Neuronal stem cell (in vitro differentiated cells): ENCODE results near the gene DMD.

Source experiments
- DNase-seq: peaks from one replicate; pipeline ENCODE4 v3.0.0-alpha.2; 2013; ENCODE audit warnings: low spot score
- H2AFZ ChIP-seq: one replicate; pipeline ENCODE4 v1.6.1; 2013; ENCODE audit warnings: mild to moderate bottlenecking, low read length, inconsistent platforms
- H2AK5ac ChIP-seq: 2 replicates; pipeline ENCODE4 v1.6.1; 2013; ENCODE audit warnings: low read depth, mild to moderate bottlenecking, inconsistent platforms, low read length, moderate library complexity, mixed read lengths
- H2BK120ac ChIP-seq: 2 replicates; pipeline ENCODE4 v1.6.1; 2013; ENCODE audit warnings: low read depth, mild to moderate bottlenecking, inconsistent platforms, low read length, moderate library complexity, mixed read lengths
- H2BK12ac ChIP-seq: one replicate; pipeline ENCODE4 v1.6.1; 2013; ENCODE audit warnings: low read length, inconsistent platforms
- H2BK15ac ChIP-seq: 2 replicates; pipeline ENCODE4 v1.6.1; 2013; ENCODE audit warnings: mild to moderate bottlenecking, low read length, inconsistent platforms, mixed read lengths
- H2BK5ac ChIP-seq: one replicate; pipeline ENCODE4 v1.6.1; 2013; ENCODE audit warnings: inconsistent platforms, mild to moderate bottlenecking, low read length, moderate library complexity
- H3K14ac ChIP-seq: one replicate; pipeline ENCODE4 v1.6.1; 2013; ENCODE audit warnings: low read length, inconsistent platforms
- H3K18ac ChIP-seq: 2 replicates; pipeline ENCODE4 v1.6.1; 2013; ENCODE audit warnings: low read length, inconsistent platforms
- H3K23ac ChIP-seq: 2 replicates; pipeline ENCODE4 v1.6.1; 2013; ENCODE audit warnings: low read depth, mild to moderate bottlenecking, mixed read lengths, low read length, inconsistent platforms; ENCODE audit not compliant: poor library complexity
- H3K27ac ChIP-seq: replicated peaks from 3 replicates; pipeline ENCODE4 v1.5.1; 2013; ENCODE audit warnings: low read length, inconsistent platforms
- H3K27me3 ChIP-seq, 3 experiments: 2 replicates each; pipeline ENCODE4 v1.6.1; 2013; ENCODE audit warnings: low read length in 3 of 3, mild to moderate bottlenecking in 2 of 3, inconsistent platforms in 1 of 3, low read depth in 1 of 3, mixed read lengths in 1 of 3, moderate library complexity in 1 of 3; ENCODE audit not compliant: control insufficient read depth in 3 of 3, insufficient read depth in 3 of 3
- H3K36me3 ChIP-seq, 2 donors: replicated peaks in 1 of 2; 2 replicates each; pipeline ENCODE4 v1.6.1; 2013; ENCODE audit warnings: low read length in 2 of 2; ENCODE audit not compliant: control insufficient read depth in 2 of 2, insufficient read depth in 2 of 2
- H3K4ac ChIP-seq: 2 replicates; pipeline ENCODE4 v1.6.1; 2013; ENCODE audit warnings: inconsistent platforms, mild to moderate bottlenecking, low read length, moderate library complexity
- H3K4me1 ChIP-seq, 2 donors: 1 replicate in 1 of 2; 2 replicates in 1 of 2; pipeline ENCODE4 v1.6.1; 2013; ENCODE audit warnings: low read length in 2 of 2, low read depth in 1 of 2; ENCODE audit not compliant: control insufficient read depth in 2 of 2, insufficient read depth in 1 of 2
- H3K4me2 ChIP-seq: one replicate; pipeline ENCODE4 v1.6.1; 2013; ENCODE audit warnings: mild to moderate bottlenecking, low read length, inconsistent platforms; ENCODE audit not compliant: insufficient read depth, poor library complexity, severe bottlenecking
- H3K4me3 ChIP-seq, 2 donors: 2 replicates each; pipeline ENCODE4 v1.5.1; 2013; ENCODE audit warnings: low read length in 2 of 2, mild to moderate bottlenecking in 2 of 2, inconsistent platforms in 1 of 2, moderate library complexity in 1 of 2
- H3K79me1 ChIP-seq: one replicate; pipeline ENCODE4 v1.6.1; 2013; ENCODE audit warnings: low read depth, mild to moderate bottlenecking, inconsistent platforms, low read length, moderate library complexity
- H3K9ac ChIP-seq: one replicate; pipeline ENCODE4 v1.6.1; 2013; ENCODE audit warnings: mild to moderate bottlenecking, low read depth, low read length, inconsistent platforms; ENCODE audit not compliant: poor library complexity
- H3K9me3 ChIP-seq, 2 donors: replicated peaks in 1 of 2; 2 replicates each; pipeline versions ENCODE3 to v1.6.1; 2013; ENCODE audit warnings: low read length in 2 of 2, mild to moderate bottlenecking in 2 of 2, inconsistent platforms in 1 of 2, low read depth in 1 of 2, mixed read lengths in 1 of 2, moderate library complexity in 1 of 2; ENCODE audit not compliant: control insufficient read depth in 2 of 2, insufficient read depth in 1 of 2
- H4K8ac ChIP-seq: one replicate; pipeline ENCODE4 v1.6.1; 2013; ENCODE audit warnings: low read depth, mild to moderate bottlenecking, inconsistent platforms, low read length, moderate library complexity
- H4K91ac ChIP-seq: one replicate; pipeline ENCODE4 v1.6.1; 2013; ENCODE audit warnings: low read length, low read depth, mild to moderate bottlenecking, inconsistent platforms; ENCODE audit not compliant: poor library complexity
- WGBS, 2 donors: extraction: QIAGEN DNeasy Blood & Tissue Kit; methylation state at CpG; one replicate each; pipeline ENCODE4 v1.1.7; 2013; ENCODE audit warnings: missing lambda C conversion rate in 2 of 2, mixed read lengths in 1 of 2; ENCODE audit not compliant: insufficient read length in 2 of 2, insufficient replicate concordance in 1 of 2; ENCODE audit errors: extremely low coverage in 2 of 2; 5-methylcytosine and 5-hydroxymethylcytosine counted together

Gene DMD

DNA sequence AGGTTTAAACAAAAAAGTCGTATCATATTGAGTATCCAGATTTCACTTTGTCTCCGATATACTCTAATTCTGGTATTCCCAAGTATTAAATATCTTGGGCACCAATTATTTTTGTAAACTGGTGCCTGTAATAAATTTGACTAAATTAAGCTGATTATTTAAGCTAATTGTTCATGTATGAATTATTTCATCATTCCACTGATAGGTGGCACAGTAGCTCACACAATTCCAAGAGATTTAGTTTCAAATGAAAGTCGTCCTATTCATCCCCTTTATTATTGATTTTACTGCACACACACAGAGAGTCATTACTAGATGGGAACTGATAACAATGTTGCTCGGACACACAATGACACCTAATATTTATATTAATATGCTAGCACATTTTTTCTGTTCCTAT lies 432.4 kb downstream of the DMD start:
- Histone ChIP-seq H2BK5ac (no peak overlapping the region), H2BK12ac (no peak overlapping the region), H3K4ac (no peak overlapping the region), H2BK15ac (no peak overlapping the region), H3K4me1 (no peaks in the 10 kb centered on the region), H3K9ac (no peak overlapping the region), H3K4me3 (no peak overlapping the region), H2AK5ac (no peak overlapping the region), H3K4me2 (no peak overlapping the region), H3K23ac (no peak overlapping the region), H3K79me1 (no peaks in the 10 kb centered on the region), H4K91ac (no peak overlapping the region), H2AFZ (no peak overlapping the region), H3K36me3 (no peaks in the 10 kb centered on the region), H3K18ac (no peak overlapping the region), H3K9me3 (no peaks in the 10 kb centered on the region), H2BK120ac (no peak overlapping the region), H3K14ac (no peak overlapping the region), H4K8ac (no peak overlapping the region), H3K27me3 (no peaks in the 10 kb centered on the region), H3K27ac (no peak overlapping the region)
- no CpG with 5 or more reads among the region's 4 CpGs for WGBS, 2 donors
- no peak for DNase-seq

DNA sequence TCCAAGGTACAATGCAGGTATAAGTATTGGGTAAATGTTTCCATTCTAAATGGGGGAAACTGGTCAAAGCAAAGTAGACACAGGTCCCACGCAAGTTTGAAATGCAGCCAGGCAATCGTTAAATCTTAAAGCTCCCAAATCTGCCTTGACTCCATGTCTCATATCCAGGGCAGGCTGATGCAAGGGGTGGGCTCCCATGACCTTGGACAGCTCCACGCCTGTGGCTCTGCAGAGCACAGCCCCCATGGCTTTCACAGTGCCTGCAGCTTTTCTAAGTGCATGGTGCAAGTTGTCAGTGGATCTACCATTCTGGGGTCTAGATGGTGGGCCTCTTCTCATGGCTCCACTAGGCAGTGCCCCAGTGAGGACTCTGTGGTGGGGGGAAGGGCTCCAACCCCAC lies 436.4 kb downstream of the DMD start:
- Histone ChIP-seq H3K18ac (no peak overlapping the region), H3K9ac (no peak overlapping the region), H3K23ac (no peak overlapping the region), H3K4me2 (no peak overlapping the region), H3K36me3 (no peaks in the 10 kb centered on the region), H2BK12ac (no peak overlapping the region), H3K27me3 (no peaks in the 10 kb centered on the region), H3K9me3 (no peaks in the 10 kb centered on the region), H2AK5ac (no peak overlapping the region), H2BK15ac (no peak overlapping the region), H2AFZ (no peak overlapping the region), H4K91ac (no peak overlapping the region), H2BK5ac (no peak overlapping the region), H3K27ac (no peak overlapping the region), H4K8ac (no peak overlapping the region), H3K14ac (no peak overlapping the region), H3K4ac (no peak overlapping the region), H3K4me1 (no peaks in the 10 kb centered on the region), H3K79me1 (no peaks in the 10 kb centered on the region), H3K4me3 (no peak overlapping the region), H2BK120ac (no peak overlapping the region)
- no CpG with 5 or more reads among the region's 3 CpGs for WGBS, 2 donors
- DNase-seq: no peak

GRCh38 chrX:32749070-32749469 lies 462.3 kb downstream of the DMD start:
- no peak for DNase-seq
- Histone ChIP-seq H4K8ac (no peak overlapping the region), H4K91ac (no peak overlapping the region), H3K4me3 (no peak overlapping the region), H3K36me3 (no peaks in the 10 kb centered on the region), H3K18ac (no peak overlapping the region), H3K79me1 (no peaks in the 10 kb centered on the region), H3K14ac (no peak overlapping the region), H2AFZ (no peak overlapping the region), H3K4me1 (no peaks in the 10 kb centered on the region), H3K27me3 (no peaks in the 10 kb centered on the region), H3K9me3 (no peaks in the 10 kb centered on the region), H2BK120ac (no peak overlapping the region), H3K4me2 (no peak overlapping the region), H2BK15ac (no peak overlapping the region), H3K9ac (no peak overlapping the region), H2BK12ac (no peak overlapping the region), H2AK5ac (no peak overlapping the region), H3K4ac (no peak overlapping the region), H3K23ac (no peak overlapping the region), H2BK5ac (no peak overlapping the region), H3K27ac (no peak overlapping the region)
- no CpG with 5 or more reads among the region's 1 CpG for WGBS, 2 donors

- Histone ChIP-seq H2BK12ac (no peak overlapping the region), H2BK5ac (no peak overlapping the region), H3K23ac (no peak overlapping the region), H3K27me3 (no peaks in the 10 kb centered on the region), H4K91ac (no peak overlapping the region), H3K9ac (no peak overlapping the region), H3K18ac (no peak overlapping the region), H2AK5ac (no peak overlapping the region), H3K4me3 (no peak overlapping the region), H2BK15ac (no peak overlapping the region), H2AFZ (no peak overlapping the region), H4K8ac (no peak overlapping the region), H3K4me1 (no peaks in the 10 kb centered on the region), H3K79me1 (no peaks in the 10 kb centered on the region), H3K14ac (no peak overlapping the region), H2BK120ac (no peak overlapping the region), H3K4ac (no peak overlapping the region), H3K36me3 (no peaks in the 10 kb centered on the region), H3K9me3 (no peaks in the 10 kb centered on the region), H3K4me2 (no peak overlapping the region), H3K27ac (no peak overlapping the region)
- no peak for DNase-seq
- WGBS, 2 donors: no CpG with 5 or more reads among the region's 2 CpGs
Measured at GRCh38 chrX:32745323-32745722, 466.0 kb downstream of the DMD start.
